ENCODE results near the gene YWHAG. TPM values are rescaled to one million over a fixed set of nuclear protein-coding genes. Genes with fewer than 3 reads are reported as not detected.

Gene YWHAG
- total RNA-seq, 1 donor from 2014 or later = 151 TPM

DNA sequence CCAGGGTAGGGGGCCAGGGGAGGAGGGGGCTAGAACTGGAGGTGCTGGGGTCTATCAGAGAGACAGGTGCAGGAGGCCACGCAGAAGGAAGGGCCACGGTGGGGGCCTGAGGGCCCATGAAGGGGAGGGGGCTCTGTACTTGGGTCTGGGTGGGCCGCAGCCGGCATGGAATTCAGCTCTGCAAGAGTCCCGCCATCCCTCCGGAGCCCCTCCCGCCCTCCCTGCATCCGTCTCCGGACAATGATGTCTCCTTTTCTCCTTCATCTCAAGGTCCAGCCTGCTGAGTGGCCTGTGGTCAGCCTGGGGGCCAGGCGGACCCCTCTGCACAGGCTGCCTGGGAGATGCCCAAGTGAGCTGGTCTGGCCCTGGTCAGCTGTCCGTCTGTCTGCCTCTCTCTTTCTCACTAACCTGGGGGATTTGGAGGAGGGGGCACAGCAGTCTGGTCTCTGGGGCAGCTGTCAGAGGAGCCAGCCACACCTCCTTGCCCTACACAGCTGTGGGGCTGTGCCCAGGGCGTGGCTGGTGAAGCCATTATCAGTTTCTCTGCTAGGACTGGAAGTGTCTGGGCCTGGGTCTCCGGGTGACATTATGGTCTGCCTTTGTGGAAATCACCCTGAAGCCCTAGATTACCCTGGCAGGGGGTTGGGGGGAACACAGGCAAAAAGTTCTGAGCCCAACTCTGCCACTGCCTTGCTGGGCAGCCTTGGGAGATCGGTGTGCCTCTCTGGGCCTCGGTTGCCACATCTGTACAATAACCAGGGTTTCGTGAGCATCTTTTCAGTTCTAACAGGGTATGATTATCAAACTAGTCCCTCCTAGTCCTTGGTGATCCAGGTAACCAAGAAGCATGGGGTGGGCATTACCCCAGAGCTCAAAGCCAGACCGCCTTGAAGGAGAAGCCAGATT lies 75.3 kb downstream of the YWHAG start:
- H3K27ac Mint-ChIP-seq (ENCODE audit: unreplicated experiment) = no peak overlapping the region
- no peaks in the 10 kb centered on the region for H3K9me3 Mint-ChIP-seq (ENCODE audit: unreplicated experiment)
- TF ChIP-seq, protein P1, sequence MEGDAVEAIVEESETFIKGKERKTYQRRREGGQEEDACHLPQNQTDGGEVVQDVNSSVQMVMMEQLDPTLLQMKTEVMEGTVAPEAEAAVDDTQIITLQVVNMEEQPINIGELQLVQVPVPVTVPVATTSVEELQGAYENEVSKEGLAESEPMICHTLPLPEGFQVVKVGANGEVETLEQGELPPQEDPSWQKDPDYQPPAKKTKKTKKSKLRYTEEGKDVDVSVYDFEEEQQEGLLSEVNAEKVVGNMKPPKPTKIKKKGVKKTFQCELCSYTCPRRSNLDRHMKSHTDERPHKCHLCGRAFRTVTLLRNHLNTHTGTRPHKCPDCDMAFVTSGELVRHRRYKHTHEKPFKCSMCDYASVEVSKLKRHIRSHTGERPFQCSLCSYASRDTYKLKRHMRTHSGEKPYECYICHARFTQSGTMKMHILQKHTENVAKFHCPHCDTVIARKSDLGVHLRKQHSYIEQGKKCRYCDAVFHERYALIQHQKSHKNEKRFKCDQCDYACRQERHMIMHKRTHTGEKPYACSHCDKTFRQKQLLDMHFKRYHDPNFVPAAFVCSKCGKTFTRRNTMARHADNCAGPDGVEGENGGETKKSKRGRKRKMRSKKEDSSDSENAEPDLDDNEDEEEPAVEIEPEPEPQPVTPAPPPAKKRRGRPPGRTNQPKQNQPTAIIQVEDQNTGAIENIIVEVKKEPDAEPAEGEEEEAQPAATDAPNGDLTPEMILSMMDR (IDR thresholded peaks at IDR 0.05) = no peak
- peak overlapping the region; percentile 66 for H3K4me3 Mint-ChIP-seq (ENCODE audit: unreplicated experiment)
- no peaks in the 10 kb centered on the region for H3K36me3 Mint-ChIP-seq (ENCODE audit: unreplicated experiment)
- peaks cover 11% of the 10 kb centered on the region for H3K4me1 Mint-ChIP-seq (ENCODE audit: unreplicated experiment)
- DNase-seq (ENCODE audit: extremely low spot score, unreplicated experiment) = no peak
- peaks cover 40% of the 10 kb centered on the region for H3K27me3 Mint-ChIP-seq (ENCODE audit: unreplicated experiment)

DNA sequence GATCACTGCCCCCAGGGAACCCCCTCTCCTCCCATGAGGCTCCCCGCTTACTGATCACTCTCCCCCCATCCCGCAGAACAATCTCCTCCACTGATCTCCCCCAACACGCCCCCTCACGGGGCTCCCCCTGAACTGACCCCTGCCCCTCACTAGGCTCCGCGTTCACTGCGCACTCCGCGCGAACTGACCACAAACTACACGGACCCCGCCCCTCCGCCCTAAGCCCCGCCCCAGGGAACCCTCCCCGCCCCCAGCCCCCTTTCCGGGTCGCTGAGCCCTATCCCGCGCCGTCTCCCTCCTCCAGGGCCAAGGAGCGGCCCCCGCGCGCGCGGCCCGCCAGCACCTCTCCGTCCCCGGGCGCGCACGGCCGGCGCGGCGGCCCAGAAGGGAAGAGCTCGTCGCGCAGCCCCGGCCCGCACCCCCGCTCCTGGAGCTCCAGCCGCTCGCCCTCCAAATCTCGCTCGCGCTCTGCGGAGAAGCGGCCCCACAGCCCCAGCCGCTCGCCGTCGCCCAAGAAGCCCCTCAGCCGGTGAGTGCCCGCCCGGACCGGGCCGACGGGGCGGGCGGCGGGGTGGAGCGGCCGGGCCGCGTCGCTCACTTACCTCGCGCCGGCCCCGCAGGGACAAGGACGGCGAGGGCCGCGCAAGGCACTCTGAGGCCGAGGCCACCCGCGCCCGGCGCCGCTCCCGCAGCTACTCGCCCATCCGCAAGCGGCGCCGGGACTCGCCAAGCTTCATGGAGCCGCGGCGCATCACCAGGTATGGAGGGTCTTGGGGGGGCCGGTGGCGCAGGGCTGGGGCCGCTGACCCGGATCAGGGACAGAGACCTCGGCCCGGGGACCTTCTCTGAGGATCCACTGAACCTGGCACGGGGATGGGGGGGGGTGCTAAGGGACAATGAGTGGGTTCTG lies 76.2 kb downstream of the YWHAG start:
- Mint-ChIP-seq H3K27me3 (ENCODE audit: unreplicated experiment) (peaks cover 42% of the 10 kb centered on the region), H3K4me3 (ENCODE audit: unreplicated experiment) (peak overlapping the region; percentile 62), H3K27ac (ENCODE audit: unreplicated experiment) (no peak overlapping the region), H3K9me3 (ENCODE audit: unreplicated experiment) (no peaks in the 10 kb centered on the region), H3K36me3 (ENCODE audit: unreplicated experiment) (no peaks in the 10 kb centered on the region), H3K4me1 (ENCODE audit: unreplicated experiment) (peaks cover 11% of the 10 kb centered on the region)
- TF ChIP-seq, protein P1 (IDR thresholded peaks at IDR 0.05) = no peak
- no peak for DNase-seq (ENCODE audit: extremely low spot score, unreplicated experiment)

DNA sequence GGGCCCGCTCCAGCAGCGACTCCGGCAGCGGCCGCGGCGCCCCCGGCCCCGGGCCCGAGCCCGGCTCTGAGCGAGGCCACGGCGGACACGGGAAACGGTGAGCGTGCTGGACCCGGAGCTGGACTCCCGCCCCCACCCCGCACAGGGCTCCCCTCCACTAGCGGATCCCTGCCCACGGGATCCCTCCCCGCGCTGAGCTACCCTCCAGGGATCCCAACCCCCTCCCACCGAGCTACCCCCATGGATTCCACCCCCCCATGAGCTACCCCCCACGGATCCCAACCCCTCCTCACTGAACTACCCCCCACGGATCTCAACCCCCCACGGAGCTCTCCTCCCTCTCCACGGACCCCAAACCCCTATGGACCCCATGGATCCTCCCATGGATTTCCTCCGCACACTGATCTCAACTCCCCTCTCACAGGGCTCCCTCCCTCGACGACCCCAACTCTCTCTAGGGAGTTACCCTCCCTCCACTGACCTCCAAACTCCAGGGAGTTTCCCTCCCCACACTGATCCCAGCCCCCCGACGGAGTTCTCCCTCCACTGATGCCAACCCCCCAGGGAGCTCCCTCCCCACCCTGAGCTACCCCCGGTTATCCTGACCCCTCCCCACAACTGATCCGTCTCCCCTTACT lies 77.0 kb downstream of the YWHAG start:
- DNase-seq (ENCODE audit: extremely low spot score, unreplicated experiment) = no peak
- H3K4me1 Mint-ChIP-seq (ENCODE audit: unreplicated experiment) = peaks cover 11% of the 10 kb centered on the region
- TF ChIP-seq, protein P1 (IDR thresholded peaks at IDR 0.05) = no peak
- H3K4me3 Mint-ChIP-seq (ENCODE audit: unreplicated experiment) = peak overlapping the region; percentile 62
- no peaks in the 10 kb centered on the region for H3K36me3 Mint-ChIP-seq (ENCODE audit: unreplicated experiment)
- peaks cover 48% of the 10 kb centered on the region for H3K27me3 Mint-ChIP-seq (ENCODE audit: unreplicated experiment)
- H3K27ac Mint-ChIP-seq (ENCODE audit: unreplicated experiment) = no peak overlapping the region
- H3K9me3 Mint-ChIP-seq (ENCODE audit: unreplicated experiment) = no peaks in the 10 kb centered on the region

DNA sequence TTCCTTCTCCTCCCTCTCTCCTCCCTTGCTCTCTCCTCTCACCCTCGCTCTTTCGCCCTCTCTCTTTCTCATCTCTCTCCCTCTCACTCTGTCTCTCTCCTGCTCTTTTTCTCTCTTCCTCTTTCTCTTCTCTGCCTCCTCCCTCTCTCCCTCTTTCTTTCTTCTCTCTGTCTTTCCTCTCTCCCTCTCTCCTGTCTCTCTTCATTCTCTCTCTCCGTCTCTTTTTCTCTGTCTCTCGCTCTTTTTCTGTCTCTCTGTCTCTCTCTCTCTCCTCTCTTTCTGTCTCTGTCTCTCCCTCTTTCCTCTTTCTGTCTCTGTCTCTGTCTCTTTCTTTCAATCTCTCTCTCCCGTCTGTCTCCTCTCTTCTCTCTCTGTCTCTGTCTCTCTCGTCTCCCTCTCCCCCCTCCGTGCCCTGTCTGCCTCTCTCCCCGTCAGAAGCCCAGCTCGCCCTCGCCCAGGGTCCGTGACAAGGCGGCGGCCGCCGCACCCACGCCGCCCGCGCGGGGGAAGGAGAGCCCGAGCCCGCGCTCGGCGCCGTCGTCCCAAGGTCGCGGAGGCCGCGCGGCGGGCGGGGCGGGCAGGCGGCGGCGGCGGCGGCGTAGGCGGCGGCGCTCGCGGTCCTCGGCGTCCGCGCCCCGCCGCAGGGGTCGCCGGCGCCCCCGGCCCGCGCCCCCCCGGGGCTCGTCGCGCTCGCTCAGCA lies 77.6 kb downstream of the YWHAG start:
- Mint-ChIP-seq H3K27me3 (ENCODE audit: unreplicated experiment) (peaks cover 49% of the 10 kb centered on the region), H3K4me3 (ENCODE audit: unreplicated experiment) (peak overlapping the region; percentile 71), H3K36me3 (ENCODE audit: unreplicated experiment) (no peaks in the 10 kb centered on the region), H3K4me1 (ENCODE audit: unreplicated experiment) (peaks cover 11% of the 10 kb centered on the region), H3K9me3 (ENCODE audit: unreplicated experiment) (no peaks in the 10 kb centered on the region), H3K27ac (ENCODE audit: unreplicated experiment) (no peak overlapping the region)
- TF ChIP-seq, protein P1 (IDR thresholded peaks at IDR 0.05) = no peak
- DNase-seq (ENCODE audit: extremely low spot score, unreplicated experiment) = no peak

Measured in osteocyte (in vitro differentiated cells).